K562 (cell line): ENCODE results near the gene DCTD. TPM values are rescaled to one million over a fixed set of nuclear protein-coding genes. Genes with fewer than 3 reads are reported as not detected.

Experiments used
- BHLHE40 ChIP-seq: IDR thresholded peaks from 2 replicates; pipeline ENCODE4 v1.6.1; 2011; ENCODE audit warnings: low read length, improper control_type of control experiment
- DIDO1 ChIP-seq: fragments of 450-650 bp; IDR thresholded peaks from 2 replicates; pipeline ENCODE4 v1.6.1; 2016; ENCODE audit warnings: low read depth, missing biosample characterization, missing genetic modification characterization
- ETV6 ChIP-seq, 3 experiments: fragments of 150-350 bp in 1 of 3; sonication (generic) in 1 of 3; formaldehyde crosslinking in 1 of 3; IDR thresholded peaks; 2 replicates each; pipeline versions ENCODE4 v1.6.1 to v1.8.0; 2014 to 2022; ENCODE audit warnings: borderline replicate concordance in 2 of 3, low read depth in 2 of 3, antibody characterized with exemption in 1 of 3, low read length in 1 of 3, mild to moderate bottlenecking in 1 of 3, missing genetic modification reagents in 1 of 3
- FOSL1 ChIP-seq: fragments of 200-800 bp; sonication (Bioruptor generic); conservative IDR thresholded peaks from 2 replicates; pipeline ENCODE4 v1.6.1; 2016; ENCODE audit warnings: missing genetic modification characterization, missing compliant biosample characterization
- GATAD2A ChIP-seq: fragments of 450-650 bp; IDR thresholded peaks from 2 replicates; pipeline ENCODE4 v1.6.1; 2017
- HDGF ChIP-seq: fragments of 450-650 bp; IDR thresholded peaks from 2 replicates; pipeline ENCODE4 v1.6.1; 2016
- ILF3 ChIP-seq: fragments of 450-650 bp; IDR thresholded peaks from 2 replicates; pipeline ENCODE4 v1.6.1; 2018; ENCODE audit warnings: antibody characterized with exemption, mild to moderate bottlenecking, moderate library complexity, borderline replicate concordance
- LCOR ChIP-seq: sonication (generic); formaldehyde crosslinking; IDR thresholded peaks from 2 replicates; pipeline ENCODE4 v1.8.0; 2022; ENCODE audit warnings: mild to moderate bottlenecking, missing genetic modification reagents
- POLR2G ChIP-seq: fragments of 200-400 bp; formaldehyde crosslinking; IDR thresholded peaks from 2 replicates; pipeline ENCODE4 v1.6.1; 2017; ENCODE audit warnings: low read depth, mild to moderate bottlenecking, antibody characterized with exemption, low read length, moderate library complexity
- PRPF4 ChIP-seq: fragments of 200-400 bp; formaldehyde crosslinking; IDR thresholded peaks from one replicate; pipeline ENCODE4 v1.6.1; 2017; ENCODE audit warnings: low read length, low read depth, mild to moderate bottlenecking; ENCODE audit not compliant: insufficient read depth, poor library complexity, severe bottlenecking
- PURB ChIP-seq: sonication (generic); formaldehyde crosslinking; IDR thresholded peaks from 2 replicates; pipeline ENCODE4 v1.9.0; 2021; ENCODE audit warnings: low read depth, mild to moderate bottlenecking, missing genetic modification reagents
- STAT5A ChIP-seq: IDR thresholded peaks from 2 replicates; pipeline ENCODE4 v1.6.1; 2012; ENCODE audit warnings: low read length, inconsistent platforms, borderline replicate concordance
- TCF7L2 ChIP-seq: fragments of 150-350 bp; IDR thresholded peaks from 2 replicates; pipeline ENCODE4 v1.6.1; 2016; ENCODE audit warnings: low read depth, mild to moderate bottlenecking, low read length, moderate library complexity
- TEAD4 ChIP-seq, 2 experiments: sonication (generic) in 1 of 2; formaldehyde crosslinking in 1 of 2; IDR thresholded peaks; 2 replicates each; pipeline versions ENCODE4 v1.6.1 to v1.8.0; 2012 to 2022; ENCODE audit warnings: borderline replicate concordance in 1 of 2, inconsistent platforms in 1 of 2, low read length in 1 of 2, mild to moderate bottlenecking in 1 of 2, missing genetic modification reagents in 1 of 2
- ZNF3 ChIP-seq: fragments of 250-450 bp; sonication (Bioruptor Pico); IDR thresholded peaks from 2 replicates; pipeline ENCODE4 v1.5.0; 2021; ENCODE audit warnings: mild to moderate bottlenecking, moderate library complexity
- ZNF79 ChIP-seq: fragments of 250-450 bp; sonication (Bioruptor Pico); IDR thresholded peaks from 2 replicates; pipeline ENCODE4 v1.4.0; 2020; ENCODE audit warnings: low read depth, mild to moderate bottlenecking, moderate library complexity
- polyA plus RNA-seq, 8 experiments: library from polyadenylated mRNA; depleted of rRNA in 4 of 8; stranded (reverse) in 5 of 8; unstranded in 3 of 8; fragments of >200 nt; fragmentation: Nextera tagmentation in 2 of 8; fragmentation: Illumina TruSeq in 1 of 8; extraction: Ambion mirVana in 2 of 8; extraction: Trizol in 1 of 8; gene quantifications; 2 replicates each; pipeline versions ENCODE4 v1.2.1 to v1.2.3, GENCODE V29; 2011 to 2014; ENCODE audit warnings: inconsistent platforms in 1 of 8, missing spikeins in 1 of 8
- total RNA-seq, 7 experiments: library from RNA; depleted of rRNA in 6 of 7; stranded (reverse); fragments of >200 nt in 6 of 7; fragmentation: Illumina TruSeq in 2 of 7; extraction: Trizol in 2 of 7; gene quantifications; 2 replicates each; pipeline versions ENCODE4 v1.2.1 to v1.2.3, GENCODE V29; 2011 to 2021; ENCODE audit warnings: low replicate concordance in 1 of 7
- TF ChIP-seq, protein P1 (sequence below): fragments of 250-450 bp; sonication (Bioruptor Pico); IDR thresholded peaks from 2 replicates; pipeline ENCODE4 v1.4.0; 2020; ENCODE audit warnings: borderline replicate concordance
- TF ChIP-seq, protein P2 (sequence below): fragments of 250-450 bp; sonication (Bioruptor Pico); IDR thresholded peaks from 2 replicates; pipeline ENCODE4 v1.5.0; 2020; ENCODE audit warnings: mild to moderate bottlenecking
- TF ChIP-seq, protein P3 (sequence below): fragments of 450-650 bp; formaldehyde crosslinking; IDR thresholded peaks from 2 replicates; pipeline ENCODE4 v1.4.0; 2022; ENCODE audit warnings: missing genetic modification characterization
- TF ChIP-seq, protein P4 (sequence below): sonication (generic); formaldehyde crosslinking; IDR thresholded peaks from 2 replicates; pipeline ENCODE4 v1.8.1; 2023; ENCODE audit warnings: mild to moderate bottlenecking, missing genetic modification reagents

DCTD gene
- total and polyA plus RNA-seq, 9 of the 15 experiments (the other 6 are each of a cell fraction or from before 2014, with no cell fraction given), result 38.7 to 114 (median 76.5) TPM

DNA sequence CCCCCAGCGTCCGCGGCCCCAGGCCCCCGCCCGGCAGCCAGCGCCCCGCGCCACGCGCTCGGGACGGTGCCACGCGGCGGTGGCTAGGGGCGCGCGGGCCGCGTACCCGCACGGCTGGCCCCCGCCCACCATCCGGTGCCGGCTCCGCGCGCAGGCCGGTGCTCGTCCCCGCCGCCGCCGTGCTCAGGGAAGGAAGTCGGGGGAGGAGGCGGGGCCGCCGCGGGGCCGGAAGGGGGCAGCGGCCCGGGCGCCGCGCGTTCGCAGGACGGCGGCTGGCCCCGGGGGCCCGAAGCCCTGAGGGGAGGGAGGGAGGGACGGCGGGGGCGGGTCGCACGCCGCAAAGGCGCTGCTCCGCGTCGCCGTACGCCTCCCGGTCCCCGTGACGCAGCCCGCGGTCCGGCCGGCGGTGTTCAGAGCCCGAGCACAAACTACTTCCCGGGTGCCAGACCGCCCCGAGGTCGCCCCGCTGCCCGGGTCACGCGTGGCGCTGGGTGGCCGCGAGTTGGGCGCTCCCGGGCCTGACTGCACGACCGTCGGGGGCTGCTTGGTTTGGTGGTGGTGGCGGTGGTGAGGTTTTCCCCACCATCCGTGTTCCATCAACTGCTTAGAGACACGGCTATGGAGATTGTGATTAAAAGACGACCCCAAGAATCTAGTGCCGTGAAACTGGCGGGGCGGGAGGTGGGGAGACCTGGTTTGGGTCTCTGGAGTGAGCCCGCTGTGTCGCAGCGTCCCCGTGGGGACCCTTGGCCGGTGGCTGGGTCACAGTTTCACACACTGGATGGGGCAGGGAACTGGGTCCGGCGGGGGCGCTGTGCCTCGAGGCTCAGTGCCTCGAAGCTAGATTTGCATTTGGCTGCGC, at the start of gene DCTD (continued):
- TF ChIP-seq ZNF3 (CRISPR knock-in tag) (no peak), BHLHE40 (peak; percentile 24), STAT5A (no peak), ILF3 (no peak), POLR2G (peak; percentile 87), ZNF79 (CRISPR knock-in tag) (no peak), ETV6 (IDR thresholded peaks at IDR 0.05; ENCODE audit: borderline replicate concordance in 1 of 2, low read depth in 2 of 2, low read length in 1 of 2) (no peak), ETV6 (CRISPR knock-in tag; IDR thresholded peaks at IDR 0.05; ENCODE audit: borderline replicate concordance) (no peak), PRPF4 (no peak), GATAD2A (peak; percentile 49; the same call in 1 of the 2 replicates), TEAD4 (IDR thresholded peaks at IDR 0.05; ENCODE audit: low read length) (no peak), TEAD4 (CRISPR knock-in tag; IDR thresholded peaks at IDR 0.05; ENCODE audit: borderline replicate concordance) (no peak), LCOR (no peak), PURB (CRISPR knock-in tag) (no peak), HDGF (no peak), FOSL1 (no peak; the same call in 1 of the 2 replicates), TCF7L2 (no peak), DIDO1 (tag) (no peak)
- TF ChIP-seq, protein P1, sequence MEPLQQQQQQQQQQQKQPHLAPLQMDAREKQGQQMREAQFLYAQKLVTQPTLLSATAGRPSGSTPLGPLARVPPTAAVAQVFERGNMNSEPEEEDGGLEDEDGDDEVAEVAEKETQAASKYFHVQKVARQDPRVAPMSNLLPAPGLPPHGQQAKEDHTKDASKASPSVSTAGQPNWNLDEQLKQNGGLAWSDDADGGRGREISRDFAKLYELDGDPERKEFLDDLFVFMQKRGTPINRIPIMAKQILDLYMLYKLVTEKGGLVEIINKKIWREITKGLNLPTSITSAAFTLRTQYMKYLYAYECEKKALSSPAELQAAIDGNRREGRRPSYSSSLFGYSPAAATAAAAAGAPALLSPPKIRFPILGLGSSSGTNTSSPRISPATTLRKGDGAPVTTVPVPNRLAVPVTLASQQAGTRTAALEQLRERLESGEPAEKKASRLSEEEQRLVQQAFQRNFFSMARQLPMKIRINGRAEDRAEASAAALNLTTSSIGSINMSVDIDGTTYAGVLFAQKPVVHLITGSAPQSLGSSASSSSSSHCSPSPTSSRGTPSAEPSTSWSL, result no peak
- TF ChIP-seq, protein P2, sequence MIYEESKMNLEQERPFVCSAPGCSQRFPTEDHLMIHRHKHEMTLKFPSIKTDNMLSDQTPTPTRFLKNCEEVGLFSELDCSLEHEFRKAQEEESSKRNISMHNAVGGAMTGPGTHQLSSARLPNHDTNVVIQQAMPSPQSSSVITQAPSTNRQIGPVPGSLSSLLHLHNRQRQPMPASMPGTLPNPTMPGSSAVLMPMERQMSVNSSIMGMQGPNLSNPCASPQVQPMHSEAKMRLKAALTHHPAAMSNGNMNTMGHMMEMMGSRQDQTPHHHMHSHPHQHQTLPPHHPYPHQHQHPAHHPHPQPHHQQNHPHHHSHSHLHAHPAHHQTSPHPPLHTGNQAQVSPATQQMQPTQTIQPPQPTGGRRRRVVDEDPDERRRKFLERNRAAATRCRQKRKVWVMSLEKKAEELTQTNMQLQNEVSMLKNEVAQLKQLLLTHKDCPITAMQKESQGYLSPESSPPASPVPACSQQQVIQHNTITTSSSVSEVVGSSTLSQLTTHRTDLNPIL (CRISPR knock-in tag), result no peak
- TF ChIP-seq, protein P3, sequence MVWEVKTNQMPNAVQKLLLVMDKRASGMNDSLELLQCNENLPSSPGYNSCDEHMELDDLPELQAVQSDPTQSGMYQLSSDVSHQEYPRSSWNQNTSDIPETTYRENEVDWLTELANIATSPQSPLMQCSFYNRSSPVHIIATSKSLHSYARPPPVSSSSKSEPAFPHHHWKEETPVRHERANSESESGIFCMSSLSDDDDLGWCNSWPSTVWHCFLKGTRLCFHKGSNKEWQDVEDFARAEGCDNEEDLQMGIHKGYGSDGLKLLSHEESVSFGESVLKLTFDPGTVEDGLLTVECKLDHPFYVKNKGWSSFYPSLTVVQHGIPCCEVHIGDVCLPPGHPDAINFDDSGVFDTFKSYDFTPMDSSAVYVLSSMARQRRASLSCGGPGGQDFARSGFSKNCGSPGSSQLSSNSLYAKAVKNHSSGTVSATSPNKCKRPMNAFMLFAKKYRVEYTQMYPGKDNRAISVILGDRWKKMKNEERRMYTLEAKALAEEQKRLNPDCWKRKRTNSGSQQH, result no peak; the same call in 1 of the 2 replicates
- TF ChIP-seq, protein P4, sequence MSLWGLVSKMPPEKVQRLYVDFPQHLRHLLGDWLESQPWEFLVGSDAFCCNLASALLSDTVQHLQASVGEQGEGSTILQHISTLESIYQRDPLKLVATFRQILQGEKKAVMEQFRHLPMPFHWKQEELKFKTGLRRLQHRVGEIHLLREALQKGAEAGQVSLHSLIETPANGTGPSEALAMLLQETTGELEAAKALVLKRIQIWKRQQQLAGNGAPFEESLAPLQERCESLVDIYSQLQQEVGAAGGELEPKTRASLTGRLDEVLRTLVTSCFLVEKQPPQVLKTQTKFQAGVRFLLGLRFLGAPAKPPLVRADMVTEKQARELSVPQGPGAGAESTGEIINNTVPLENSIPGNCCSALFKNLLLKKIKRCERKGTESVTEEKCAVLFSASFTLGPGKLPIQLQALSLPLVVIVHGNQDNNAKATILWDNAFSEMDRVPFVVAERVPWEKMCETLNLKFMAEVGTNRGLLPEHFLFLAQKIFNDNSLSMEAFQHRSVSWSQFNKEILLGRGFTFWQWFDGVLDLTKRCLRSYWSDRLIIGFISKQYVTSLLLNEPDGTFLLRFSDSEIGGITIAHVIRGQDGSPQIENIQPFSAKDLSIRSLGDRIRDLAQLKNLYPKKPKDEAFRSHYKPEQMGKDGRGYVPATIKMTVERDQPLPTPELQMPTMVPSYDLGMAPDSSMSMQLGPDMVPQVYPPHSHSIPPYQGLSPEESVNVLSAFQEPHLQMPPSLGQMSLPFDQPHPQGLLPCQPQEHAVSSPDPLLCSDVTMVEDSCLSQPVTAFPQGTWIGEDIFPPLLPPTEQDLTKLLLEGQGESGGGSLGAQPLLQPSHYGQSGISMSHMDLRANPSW (CRISPR knock-in tag), result no peak
